HG02970 (cell line): Measurements from ENCODE around the gene IQCE.
"Not testable (repeated sequence)": the region's sequence is repeated elsewhere in the genome, so short reads cannot be mapped to it uniquely, and the experiment has no call there.

ENCODE experiments used
- ATAC-seq: cut with Tn5 transposase; IDR thresholded peaks from one replicate; pipeline ENCODE4 v1.9.1; 2021; ENCODE audit warnings: mild to moderate bottlenecking, moderate library complexity, moderate number of reproducible peaks; ENCODE audit not compliant: unreplicated experiment, low FRiP score

IQCE gene

GRCh38 chr7:2596464-2597272 is 37.9 kb downstream of the IQCE start:
- ATAC-seq = no peak

- no peak for ATAC-seq
Measured at GRCh38 chr7:2597273-2597640, 38.5 kb downstream of the IQCE start.

- ATAC-seq = no peak
Measured at GRCh38 chr7:2598154-2598823, 39.5 kb downstream of the IQCE start.

GRCh38 chr7:2601065-2601464 is 42.3 kb downstream of the IQCE start:
- ATAC-seq = no peak

GRCh38 chr7:2601907-2602306 is 43.1 kb downstream of the IQCE start:
- ATAC-seq = no peak

- ATAC-seq = no peak
Measured at GRCh38 chr7:2602406-2603043, 43.7 kb downstream of the IQCE start.

- ATAC-seq = no peak
Measured at GRCh38 chr7:2603044-2603965, 44.5 kb downstream of the IQCE start.

GRCh38 chr7:2604608-2605174 is 45.9 kb downstream of the IQCE start:
- ATAC-seq = no peak

- no peak for ATAC-seq
Measured at GRCh38 chr7:2605608-2606538, 47.1 kb downstream of the IQCE start.

GRCh38 chr7:2606539-2606936 is 47.8 kb downstream of the IQCE start:
- ATAC-seq = no peak

GRCh38 chr7:2607122-2607922 is 48.5 kb downstream of the IQCE start:
- ATAC-seq = no peak

GRCh38 chr7:2607923-2608904 is 49.4 kb downstream of the IQCE start:
- no peak for ATAC-seq

- ATAC-seq = no peak
Measured at GRCh38 chr7:2608921-2609411, 50.2 kb downstream of the IQCE start.

- ATAC-seq = not testable (repeated sequence)
Measured at GRCh38 chr7:2609646-2610045, 50.9 kb downstream of the IQCE start.

GRCh38 chr7:2610466-2610865 is 51.7 kb downstream of the IQCE start:
- ATAC-seq = no peak

- ATAC-seq = no peak
Measured at GRCh38 chr7:2610898-2611297, 52.1 kb downstream of the IQCE start.

- no peak for ATAC-seq
Measured at GRCh38 chr7:2611401-2611800, 52.6 kb downstream of the IQCE start.
